Suprapubic skin (tissue), 4 donors: ENCODE results near the gene TRIM29.

Experiments
- EP300 ChIP-seq: sonication (generic); formaldehyde crosslinking; IDR thresholded peaks from one replicate; pipeline ENCODE4 v1.6.1; 2017; ENCODE audit warnings: antibody characterized with exemption
- POLR2A ChIP-seq, 2 donors: fragments of 450-650 bp; IDR thresholded peaks; one replicate each; pipeline ENCODE4 v1.6.1; 2017; ENCODE audit warnings: antibody characterized with exemption in 2 of 2, mild to moderate bottlenecking in 2 of 2, moderate library complexity in 2 of 2
- POLR2AphosphoS5 ChIP-seq, 3 donors: sonication (generic); formaldehyde crosslinking; IDR thresholded peaks; one replicate each; pipeline ENCODE4 v1.6.1; 2017; ENCODE audit warnings: antibody characterized with exemption in 3 of 3
- TF ChIP-seq, protein P1 (sequence below), 2 donors: fragments of 200-600 bp in 1 of 2; fragments of 450-650 bp in 1 of 2; sonication (generic) in 1 of 2; IDR thresholded peaks; one replicate each; pipeline ENCODE4 v1.5.1; 2016 to 2019; ENCODE audit warnings: antibody characterized with exemption in 2 of 2, mild to moderate bottlenecking in 1 of 2, moderate library complexity in 1 of 2

DNA sequence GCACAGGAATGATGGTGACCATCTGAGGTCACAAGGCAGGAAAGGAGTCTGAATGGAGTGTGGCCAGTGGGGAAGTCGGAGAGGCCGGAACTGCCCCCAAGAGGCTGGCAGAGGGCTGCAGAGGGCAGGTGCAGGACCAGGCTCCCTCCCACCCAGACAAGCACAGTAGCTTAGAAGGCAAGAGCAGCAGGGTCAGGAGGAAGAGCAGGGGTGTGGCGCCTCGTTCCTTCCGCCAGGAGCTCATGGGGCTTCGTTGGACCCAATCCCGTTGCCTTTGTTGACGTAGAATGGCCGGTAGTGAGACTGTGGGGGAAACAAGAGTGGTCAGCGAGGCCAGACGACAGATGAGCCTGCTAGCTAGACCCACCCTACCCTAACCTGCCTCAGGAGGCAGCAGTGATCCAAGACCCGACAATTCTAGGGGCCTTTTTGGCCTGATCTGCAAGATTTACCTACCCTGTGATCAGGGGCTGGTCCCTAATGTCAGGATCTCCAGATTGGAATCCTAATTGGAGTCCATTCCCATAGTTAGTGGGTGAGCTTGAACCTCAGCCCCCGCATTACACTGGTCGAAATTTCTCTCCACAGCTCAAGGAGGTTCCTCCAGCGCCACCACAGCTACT, 25.6 kb downstream of the TRIM29 start:
- TF ChIP-seq POLR2AphosphoS5 (IDR thresholded peaks at IDR 0.05) (no peak), POLR2A (IDR thresholded peaks at IDR 0.05) (no peak), EP300 (no peak)
- TF ChIP-seq, protein P1, sequence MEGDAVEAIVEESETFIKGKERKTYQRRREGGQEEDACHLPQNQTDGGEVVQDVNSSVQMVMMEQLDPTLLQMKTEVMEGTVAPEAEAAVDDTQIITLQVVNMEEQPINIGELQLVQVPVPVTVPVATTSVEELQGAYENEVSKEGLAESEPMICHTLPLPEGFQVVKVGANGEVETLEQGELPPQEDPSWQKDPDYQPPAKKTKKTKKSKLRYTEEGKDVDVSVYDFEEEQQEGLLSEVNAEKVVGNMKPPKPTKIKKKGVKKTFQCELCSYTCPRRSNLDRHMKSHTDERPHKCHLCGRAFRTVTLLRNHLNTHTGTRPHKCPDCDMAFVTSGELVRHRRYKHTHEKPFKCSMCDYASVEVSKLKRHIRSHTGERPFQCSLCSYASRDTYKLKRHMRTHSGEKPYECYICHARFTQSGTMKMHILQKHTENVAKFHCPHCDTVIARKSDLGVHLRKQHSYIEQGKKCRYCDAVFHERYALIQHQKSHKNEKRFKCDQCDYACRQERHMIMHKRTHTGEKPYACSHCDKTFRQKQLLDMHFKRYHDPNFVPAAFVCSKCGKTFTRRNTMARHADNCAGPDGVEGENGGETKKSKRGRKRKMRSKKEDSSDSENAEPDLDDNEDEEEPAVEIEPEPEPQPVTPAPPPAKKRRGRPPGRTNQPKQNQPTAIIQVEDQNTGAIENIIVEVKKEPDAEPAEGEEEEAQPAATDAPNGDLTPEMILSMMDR (IDR thresholded peaks at IDR 0.05), result no peak
